HG03432 (cell line): Measurements from ENCODE around the gene ATP6V1B1.

Experiments
- ATAC-seq: cut with Tn5 transposase; IDR thresholded peaks from one replicate; pipeline ENCODE4 v1.9.1; 2021; ENCODE audit warnings: mild to moderate bottlenecking, moderate library complexity; ENCODE audit not compliant: unreplicated experiment

ATP6V1B1 gene

GRCh38 chr2:70926042-70926441, 9.7 kb upstream of the ATP6V1B1 start:
- ATAC-seq = no peak

- ATAC-seq = no peak
These were observed 8.6 kb upstream of the ATP6V1B1 start for GRCh38 chr2:70927138-70927537.

- no peak for ATAC-seq
These were observed 8.1 kb upstream of the ATP6V1B1 start for GRCh38 chr2:70927641-70928040.

- ATAC-seq = no peak
These were observed 7.3 kb upstream of the ATP6V1B1 start for GRCh38 chr2:70928366-70928765.

GRCh38 chr2:70930371-70931329, 5.0 kb upstream of the ATP6V1B1 start:
- no peak for ATAC-seq

GRCh38 chr2:70931376-70932000, 4.2 kb upstream of the ATP6V1B1 start:
- no peak for ATAC-seq

- no peak for ATAC-seq
These were observed 3.0 kb upstream of the ATP6V1B1 start for GRCh38 chr2:70932631-70933230.

GRCh38 chr2:70934981-70935380, 719 bp upstream of the ATP6V1B1 start:
- ATAC-seq = no peak

- no peak for ATAC-seq
These were observed 672 bp downstream of the ATP6V1B1 start for GRCh38 chr2:70936165-70936978.

GRCh38 chr2:70936979-70937811, 1.5 kb downstream of the ATP6V1B1 start:
- no peak for ATAC-seq

GRCh38 chr2:70937866-70938585, 2.3 kb downstream of the ATP6V1B1 start:
- ATAC-seq = no peak

- ATAC-seq = no peak
These were observed 2.9 kb downstream of the ATP6V1B1 start for GRCh38 chr2:70938586-70938950.

- ATAC-seq = no peak
These were observed 3.5 kb downstream of the ATP6V1B1 start for GRCh38 chr2:70939001-70939838.

GRCh38 chr2:70939839-70940580, 4.3 kb downstream of the ATP6V1B1 start:
- no peak for ATAC-seq

GRCh38 chr2:70941186-70941585, 5.5 kb downstream of the ATP6V1B1 start:
- no peak for ATAC-seq

GRCh38 chr2:70941701-70942100, 6.0 kb downstream of the ATP6V1B1 start:
- no peak for ATAC-seq

- no peak for ATAC-seq
These were observed 6.9 kb downstream of the ATP6V1B1 start for GRCh38 chr2:70942396-70943204.
